A673 (cell line): ENCODE results near the gene UAP1L1. TPM values are rescaled to one million over a fixed set of nuclear protein-coding genes. Genes with fewer than 3 reads are reported as not detected.
"Not testable (repeated sequence)": the region's sequence is repeated elsewhere in the genome, so short reads cannot be mapped to it uniquely, and the experiment has no call there.

ENCODE experiments used
- BruUV-seq: library from RNA; stranded (reverse); fragments of 400-500 nt; replicated peaks from 2 replicates; lab custom pipeline; 2021; lab: Mats Ljungman, UMichigan
- CTCF ChIA-PET: fragments of 300-600 bp; sonication (Branson Sonifier 250); formaldehyde crosslinking; loops from one replicate; lab custom pipeline; 2022; ENCODE audit warnings: antibody characterized with exemption; lab: Charles Lee
- POLR2A ChIA-PET: fragments of 300-600 bp; sonication (Branson Sonifier 250); formaldehyde crosslinking; loops from one replicate; lab custom pipeline; 2022; ENCODE audit warnings: antibody characterized with exemption; ENCODE audit not compliant: low non-redundant PET; lab: Charles Lee
- DNase-seq: peaks from one replicate; pipeline ENCODE4 v3.0.0-alpha.2; 2015; ENCODE audit warnings: low spot score
- H3K27ac ChIP-seq: fragments of 200-600 bp; sonication (generic); 2 replicates; pipeline ENCODE4 v1.5.1; 2016; ENCODE audit warnings: mixed run types, low read depth, mild to moderate bottlenecking, mixed read lengths, antibody characterized with exemption, low read length; ENCODE audit not compliant: poor library complexity, severe bottlenecking
- H3K27me3 ChIP-seq: fragments of 200-600 bp; sonication (generic); replicated peaks from 2 replicates; pipeline ENCODE4 v1.6.1; 2017; ENCODE audit warnings: mixed run types, low read depth, mild to moderate bottlenecking, mixed read lengths, antibody characterized with exemption, low read length; ENCODE audit not compliant: insufficient read depth, poor library complexity
- H3K36me3 ChIP-seq: fragments of 200-600 bp; sonication (generic); 2 replicates; pipeline ENCODE4 v1.6.1; 2016; ENCODE audit warnings: mixed run types, mild to moderate bottlenecking, mixed read lengths, antibody characterized with exemption, low read length; ENCODE audit not compliant: insufficient read depth, poor library complexity, severe bottlenecking
- H3K4me1 ChIP-seq: fragments of 200-600 bp; sonication (generic); 2 replicates; pipeline ENCODE4 v1.6.1; 2017; ENCODE audit warnings: mixed run types, mild to moderate bottlenecking, mixed read lengths, antibody characterized with exemption, low read length; ENCODE audit not compliant: insufficient read depth, poor library complexity, severe bottlenecking
- H3K4me3 ChIP-seq: fragments of 200-600 bp; sonication (generic); 2 replicates; pipeline ENCODE4 v1.5.1; 2016; ENCODE audit warnings: low read depth, mixed run types, mild to moderate bottlenecking, mixed read lengths, low read length; ENCODE audit not compliant: poor library complexity, severe bottlenecking
- H3K9me3 ChIP-seq: fragments of 200-600 bp; sonication (generic); 2 replicates; pipeline ENCODE4 v1.6.1; 2016; ENCODE audit warnings: mixed run types, low read depth, mild to moderate bottlenecking, mixed read lengths, antibody characterized with exemption, low read length; ENCODE audit not compliant: poor library complexity, severe bottlenecking
- EZH2 ChIP-seq: fragments of 200-600 bp; sonication (generic); IDR thresholded peaks from 2 replicates; pipeline ENCODE4 v1.6.1; 2017; ENCODE audit warnings: borderline replicate concordance, low read depth, mild to moderate bottlenecking, mixed read lengths, antibody characterized with exemption, low read length; ENCODE audit not compliant: poor library complexity, severe bottlenecking
- intact Hi-C: fragments of 100-400 bp; cut with micrococcal nuclease; formaldehyde crosslinking; loops from one replicate; pipeline ENCODE4 v1.10.0; 2022; ENCODE audit not compliant: unreplicated experiment
- total RNA-seq: library from RNA; stranded (reverse); gene quantifications from 2 replicates; pipeline ENCODE4 v1.2.3, GENCODE V29; 2021
- TF ChIP-seq, protein P1 (sequence below): fragments of 300-800, 200-600 bp; sonication (generic); conservative IDR thresholded peaks from 2 replicates; pipeline ENCODE4 v1.5.1; 2017; ENCODE audit warnings: low read depth, mild to moderate bottlenecking, antibody characterized with exemption, low read length, moderate library complexity, mixed read lengths

UAP1L1 gene
- total RNA-seq, 1 experiment from 2014 or later: 11.2 TPM

DNA sequence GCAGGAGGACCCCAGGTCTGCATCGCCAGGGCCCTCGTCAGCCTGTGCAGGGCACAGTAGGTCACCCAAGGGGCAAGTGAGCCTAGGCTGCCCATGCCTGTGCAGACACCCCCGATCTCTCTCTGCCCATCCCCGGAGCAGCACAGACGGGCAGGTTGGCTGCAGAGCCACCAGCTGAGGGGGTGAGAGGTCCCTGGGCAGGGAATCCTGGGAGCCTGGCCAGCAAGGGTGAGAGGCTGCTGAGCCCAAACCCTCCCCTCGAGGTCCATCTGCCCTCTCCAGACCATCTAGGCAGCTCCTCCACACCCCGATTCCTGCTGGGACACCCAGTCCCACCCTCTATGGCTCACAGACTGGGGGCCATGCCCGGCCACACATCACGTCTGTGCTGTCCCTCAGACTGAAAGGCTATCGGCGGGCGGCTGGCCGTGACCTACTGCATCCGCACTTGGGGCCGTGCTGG, 40.0 kb downstream of the UAP1L1 start:
- CTCF ChIA-PET: interaction anchor here (1.6 kb wide), 1 partner anchor 119 kb away, joined by 4 read pairs; no protein-coding TSS in a partner anchor
- no peak for DNase-seq
- no peak overlapping the region for H3K27ac ChIP-seq
- intact Hi-C loops: loop anchor here (5.0 kb wide), 1 partner anchor 70 kb away; the partner anchor contains the start of gene NPDC1
- BruUV-seq: no TSS peak
- H3K36me3 ChIP-seq: peaks cover 10% of the 10 kb centered on the region
- H3K9me3 ChIP-seq: no peaks in the 10 kb centered on the region
- no peaks in the 10 kb centered on the region for H3K27me3 ChIP-seq
- TF ChIP-seq, protein P1, sequence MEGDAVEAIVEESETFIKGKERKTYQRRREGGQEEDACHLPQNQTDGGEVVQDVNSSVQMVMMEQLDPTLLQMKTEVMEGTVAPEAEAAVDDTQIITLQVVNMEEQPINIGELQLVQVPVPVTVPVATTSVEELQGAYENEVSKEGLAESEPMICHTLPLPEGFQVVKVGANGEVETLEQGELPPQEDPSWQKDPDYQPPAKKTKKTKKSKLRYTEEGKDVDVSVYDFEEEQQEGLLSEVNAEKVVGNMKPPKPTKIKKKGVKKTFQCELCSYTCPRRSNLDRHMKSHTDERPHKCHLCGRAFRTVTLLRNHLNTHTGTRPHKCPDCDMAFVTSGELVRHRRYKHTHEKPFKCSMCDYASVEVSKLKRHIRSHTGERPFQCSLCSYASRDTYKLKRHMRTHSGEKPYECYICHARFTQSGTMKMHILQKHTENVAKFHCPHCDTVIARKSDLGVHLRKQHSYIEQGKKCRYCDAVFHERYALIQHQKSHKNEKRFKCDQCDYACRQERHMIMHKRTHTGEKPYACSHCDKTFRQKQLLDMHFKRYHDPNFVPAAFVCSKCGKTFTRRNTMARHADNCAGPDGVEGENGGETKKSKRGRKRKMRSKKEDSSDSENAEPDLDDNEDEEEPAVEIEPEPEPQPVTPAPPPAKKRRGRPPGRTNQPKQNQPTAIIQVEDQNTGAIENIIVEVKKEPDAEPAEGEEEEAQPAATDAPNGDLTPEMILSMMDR: no peak
- no peak for TF ChIP-seq EZH2
- H3K4me3 ChIP-seq: no peak overlapping the region
- H3K4me1 ChIP-seq: peaks cover 7% of the 10 kb centered on the region
- POLR2A ChIA-PET: no interaction called here

DNA sequence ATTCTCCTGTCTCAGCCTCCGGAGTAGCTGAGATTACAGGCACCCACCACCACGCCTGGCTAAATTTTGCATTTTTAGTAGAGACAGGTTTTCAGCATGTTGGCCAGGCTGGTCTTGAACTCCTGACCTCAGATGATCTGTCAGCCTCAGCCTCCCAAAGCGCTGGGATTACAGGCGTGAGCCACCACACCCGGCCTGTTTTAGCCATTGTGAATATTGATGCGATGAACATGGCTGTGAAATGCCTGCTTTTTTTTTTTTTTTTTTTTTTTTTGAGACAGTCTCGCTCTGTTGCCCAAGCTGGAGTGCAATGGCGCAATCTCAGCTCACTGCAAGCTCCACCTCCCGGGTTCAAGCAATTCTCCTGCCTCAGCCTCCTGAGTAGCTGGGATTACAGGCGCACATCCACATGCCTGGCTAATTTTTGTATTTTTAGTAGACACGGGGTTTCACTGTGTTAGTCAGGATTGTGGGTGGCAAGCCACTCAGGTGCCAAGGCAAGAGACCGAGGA, 40.8 kb downstream of the UAP1L1 start:
- H3K9me3 ChIP-seq, H3K27ac ChIP-seq, H3K36me3 ChIP-seq, H3K4me1 ChIP-seq, H3K27me3 ChIP-seq, BruUV-seq, POLR2A ChIA-PET, H3K4me3 ChIP-seq, DNase-seq: not testable (repeated sequence)
- CTCF ChIA-PET: interaction anchor here (0.8 to 1.6 kb wide), 3 partner anchors 57 to 119 kb away, joined by 4 to 8 read pairs (median 6); partner anchors contain the start of gene RNF224
- intact Hi-C loops: loop anchor here (1.0 to 5.0 kb wide), 2 partner anchors 71 to 109 kb away; partner anchors contain the start of genes NPDC1 and RNF224

DNA sequence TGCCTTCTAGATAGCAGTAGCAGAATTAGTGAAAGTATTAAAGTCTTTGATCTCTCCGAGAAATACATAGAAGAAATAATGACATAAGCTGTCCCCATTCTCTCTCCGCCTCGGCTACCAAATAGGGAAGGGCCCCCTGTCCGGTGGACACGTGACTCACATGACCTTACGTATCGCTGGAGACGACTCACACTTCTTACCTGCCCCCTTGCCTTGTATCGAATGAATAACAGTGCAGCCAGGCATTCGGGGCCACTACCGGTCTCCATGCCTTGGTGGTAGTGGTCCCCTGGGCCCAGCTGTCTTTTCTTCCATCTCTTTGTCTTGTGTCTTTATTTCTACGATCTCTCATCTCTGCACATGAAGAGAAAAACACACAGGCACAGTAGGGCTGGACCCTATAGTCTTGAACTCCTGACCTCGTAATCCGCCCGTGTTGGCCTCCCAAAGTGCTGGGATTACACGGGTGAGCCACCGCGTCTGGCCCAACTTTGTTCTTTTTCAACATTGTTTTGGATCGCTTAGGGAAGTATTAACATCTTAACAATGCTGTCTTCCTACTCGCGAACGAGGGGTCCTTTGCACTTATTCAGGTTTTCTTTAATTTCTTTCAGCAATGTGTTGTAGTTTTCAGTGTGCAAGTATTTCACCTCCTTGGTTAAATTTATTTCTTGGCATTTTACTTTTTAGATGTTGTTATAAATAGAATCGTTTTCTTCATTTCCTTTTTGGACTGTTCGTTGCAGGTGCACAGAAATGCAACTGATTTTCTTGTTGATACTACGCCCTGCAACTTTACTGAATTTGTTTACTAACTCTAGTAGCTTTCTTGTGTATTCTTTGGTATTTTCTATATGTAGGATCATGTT, 44.8 kb downstream of the UAP1L1 start:
- BruUV-seq, DNase-seq, H3K4me3 ChIP-seq, POLR2A ChIA-PET, H3K36me3 ChIP-seq, H3K27me3 ChIP-seq, H3K4me1 ChIP-seq, H3K9me3 ChIP-seq, intact Hi-C loops, H3K27ac ChIP-seq: not testable (repeated sequence)
- CTCF ChIA-PET: interaction anchor here (0.8 kb wide), 1 partner anchor 115 kb away, joined by 10 read pairs; no protein-coding TSS in a partner anchor

DNA sequence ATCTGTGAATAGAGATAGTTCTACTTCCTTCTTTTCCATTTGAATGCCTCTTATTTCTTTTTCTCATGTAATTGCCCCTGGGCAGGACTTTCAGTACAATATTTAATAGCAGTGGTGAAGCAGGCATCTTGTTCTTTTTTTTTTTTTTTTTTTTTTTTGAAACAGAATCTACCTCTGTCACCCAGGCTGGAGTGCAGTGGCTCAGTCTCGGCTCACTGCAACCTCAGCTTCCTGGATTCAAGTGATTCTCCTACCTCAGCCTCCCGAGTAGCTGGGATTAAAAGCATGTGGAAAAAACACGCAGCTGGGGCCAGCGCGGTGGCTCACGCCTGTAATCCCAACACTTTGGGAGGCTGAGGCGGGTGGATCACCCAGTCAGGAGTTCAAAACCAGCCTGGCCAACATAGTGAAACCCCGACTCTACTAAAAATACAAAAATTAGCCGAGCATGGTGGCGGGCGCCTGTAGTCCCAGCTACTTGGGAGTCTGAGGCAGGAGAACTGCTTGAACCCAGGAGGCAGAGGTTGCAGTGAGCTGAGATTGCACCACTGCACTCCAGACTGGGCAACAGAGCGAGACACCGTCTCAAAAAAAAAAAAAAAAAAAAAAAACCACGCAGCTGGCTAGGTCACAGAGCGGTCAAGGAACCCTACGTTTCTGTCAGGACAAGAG, 45.6 kb downstream of the UAP1L1 start:
- H3K4me3 ChIP-seq, H3K9me3 ChIP-seq, POLR2A ChIA-PET, BruUV-seq, H3K27ac ChIP-seq, DNase-seq, H3K27me3 ChIP-seq, H3K36me3 ChIP-seq, H3K4me1 ChIP-seq, intact Hi-C loops: not testable (repeated sequence)
- CTCF ChIA-PET: interaction anchor here (0.6 to 0.8 kb wide), 2 partner anchors 66 to 114 kb away, joined by 10 to 13 read pairs; no protein-coding TSS in a partner anchor
